H9 (cell line): ENCODE data around the gene METTL16. TPM values are rescaled to one million over a fixed set of nuclear protein-coding genes. Genes with fewer than 3 reads are reported as not detected.

Source experiments
- DNase-seq: peaks from one replicate; pipeline ENCODE4 v3.0.0-alpha.2; 2017
- H2AFZ ChIP-seq: one replicate; pipeline ENCODE4 v1.6.1; 2013; ENCODE audit warnings: mild to moderate bottlenecking, low read length, control low read depth, moderate library complexity
- H2AK5ac ChIP-seq: 2 replicates; pipeline ENCODE4 v1.6.1; 2013; ENCODE audit warnings: low read length, control low read depth, mixed read lengths; ENCODE audit not compliant: insufficient read length
- H2BK120ac ChIP-seq: one replicate; pipeline ENCODE4 v1.6.1; 2013; ENCODE audit warnings: low read depth, mild to moderate bottlenecking, low read length, control low read depth, inconsistent platforms; ENCODE audit not compliant: poor library complexity, severe bottlenecking
- H2BK12ac ChIP-seq: 2 replicates; pipeline ENCODE4 v1.6.1; 2013; ENCODE audit warnings: low read length, control low read depth, mixed read lengths, low read depth; ENCODE audit not compliant: insufficient read length
- H2BK15ac ChIP-seq: 2 replicates; pipeline ENCODE4 v1.6.1; 2013; ENCODE audit warnings: low read depth, low read length, control low read depth
- H2BK20ac ChIP-seq: one replicate; pipeline ENCODE4 v1.6.1; 2013; ENCODE audit warnings: low read depth, mild to moderate bottlenecking, low read length, control low read depth, inconsistent platforms; ENCODE audit not compliant: poor library complexity, severe bottlenecking
- H2BK5ac ChIP-seq: 2 replicates; pipeline ENCODE4 v1.6.1; 2013; ENCODE audit warnings: low read length, control low read depth, mixed read lengths; ENCODE audit not compliant: insufficient read length
- H3K14ac ChIP-seq: 2 replicates; pipeline ENCODE4 v1.6.1; 2013; ENCODE audit warnings: low read length, control low read depth; ENCODE audit not compliant: insufficient read depth
- H3K18ac ChIP-seq: 2 replicates; pipeline ENCODE4 v1.6.1; 2013; ENCODE audit warnings: low read depth, mild to moderate bottlenecking, mixed read lengths, low read length, control low read depth; ENCODE audit not compliant: insufficient read length
- H3K23ac ChIP-seq: 2 replicates; pipeline ENCODE4 v1.6.1; 2013; ENCODE audit warnings: low read length, control low read depth, mixed read lengths, low read depth; ENCODE audit not compliant: insufficient read length
- H3K23me2 ChIP-seq: 2 replicates; pipeline ENCODE4 v1.6.1; 2013; ENCODE audit warnings: low read depth, mild to moderate bottlenecking, mixed read lengths, low read length, control low read depth; ENCODE audit not compliant: insufficient read length, poor library complexity, severe bottlenecking
- H3K27ac ChIP-seq: 2 replicates; pipeline ENCODE4 v1.5.1; 2013; ENCODE audit warnings: low read length, control low read depth, mixed read lengths, low read depth; ENCODE audit not compliant: insufficient read length
- H3K27me3 ChIP-seq: 2 replicates; pipeline ENCODE4 v1.6.1; 2013; ENCODE audit warnings: low read length, control low read depth, inconsistent platforms; ENCODE audit not compliant: insufficient read depth
- H3K4ac ChIP-seq: 2 replicates; pipeline ENCODE4 v1.6.1; 2013; ENCODE audit warnings: low read depth, mild to moderate bottlenecking, control low read depth, inconsistent platforms, low read length, moderate library complexity
- H3K4me1 ChIP-seq: 2 replicates; pipeline ENCODE4 v1.6.1; 2013; ENCODE audit warnings: low read length, control low read depth, inconsistent platforms; ENCODE audit not compliant: insufficient read depth
- H3K4me2 ChIP-seq: 2 replicates; pipeline ENCODE4 v1.6.1; 2013; ENCODE audit warnings: low read length, control low read depth, mixed read lengths; ENCODE audit not compliant: insufficient read length, insufficient read depth
- H3K56ac ChIP-seq: 2 replicates; pipeline ENCODE4 v1.6.1; 2013; ENCODE audit warnings: low read depth, mild to moderate bottlenecking, mixed read lengths, low read length, control low read depth; ENCODE audit not compliant: insufficient read length
- H3K79me1 ChIP-seq: 2 replicates; pipeline ENCODE4 v1.6.1; 2013; ENCODE audit warnings: low read depth, mild to moderate bottlenecking, moderate library complexity, low read length, control low read depth, inconsistent platforms; ENCODE audit not compliant: insufficient read depth, poor library complexity, severe bottlenecking
- H3K79me2 ChIP-seq: 2 replicates; pipeline ENCODE4 v1.6.1; 2013; ENCODE audit warnings: low read length, control low read depth, inconsistent platforms; ENCODE audit not compliant: insufficient read depth
- H3K9ac ChIP-seq: 2 replicates; pipeline ENCODE4 v1.6.1; 2013; ENCODE audit warnings: low read length, control low read depth, mixed read lengths; ENCODE audit not compliant: insufficient read length; ENCODE audit errors: extremely low read depth
- H3K9me3 ChIP-seq: one replicate; pipeline ENCODE4 v1.6.1; 2013; ENCODE audit warnings: low read depth, low read length, inconsistent platforms; ENCODE audit not compliant: control insufficient read depth
- H3T11ph ChIP-seq: one replicate; pipeline ENCODE4 v1.6.1; 2013; ENCODE audit warnings: mild to moderate bottlenecking, low read length, control low read depth, inconsistent platforms
- H4K20me1 ChIP-seq: one replicate; pipeline ENCODE4 v1.6.1; 2013; ENCODE audit not compliant: control insufficient read depth, insufficient read length, insufficient read depth
- H4K5ac ChIP-seq: 2 replicates; pipeline ENCODE4 v1.6.1; 2013; ENCODE audit warnings: low read depth, mild to moderate bottlenecking, mixed read lengths, low read length, control low read depth; ENCODE audit not compliant: insufficient read length
- H4K8ac ChIP-seq: replicated peaks from 2 replicates; pipeline ENCODE4 v1.6.1; 2013; ENCODE audit warnings: low read length, control low read depth, mixed read lengths, low read depth; ENCODE audit not compliant: insufficient read length
- H4K91ac ChIP-seq: 2 replicates; pipeline ENCODE4 v1.6.1; 2013; ENCODE audit warnings: low read depth, mild to moderate bottlenecking, moderate library complexity, mixed read lengths, low read length, control low read depth; ENCODE audit not compliant: insufficient read length
- H3K27ac Mint-ChIP-seq, 3 experiments: 2 replicates in 2 of 3; 3 replicates in 1 of 3; pipeline ENCODE4 v1.8.0; 2020 to 2021; ENCODE audit warnings: mixed read lengths in 3 of 3, mild to moderate bottlenecking in 1 of 3, moderate library complexity in 1 of 3
- H3K27me3 Mint-ChIP-seq: 2 replicates; pipeline ENCODE4 v1.8.0; 2021; ENCODE audit warnings: low read depth, mild to moderate bottlenecking, moderate library complexity, mixed read lengths
- H3K36me3 Mint-ChIP-seq, 3 experiments: 2 replicates in 2 of 3; 3 replicates in 1 of 3; pipeline ENCODE4 v1.8.0; 2020 to 2021; ENCODE audit warnings: low read depth in 3 of 3, mixed read lengths in 3 of 3; ENCODE audit not compliant: insufficient read depth in 1 of 3
- H3K4me1 Mint-ChIP-seq, 2 experiments: 2 replicates each; pipeline ENCODE4 v1.8.0; 2020; ENCODE audit warnings: mixed read lengths in 2 of 2
- H3K4me3 Mint-ChIP-seq, 2 experiments: 2 replicates in 1 of 2; 3 replicates in 1 of 2; pipeline ENCODE4 v1.8.0; 2020 to 2021; ENCODE audit warnings: mild to moderate bottlenecking in 2 of 2, mixed read lengths in 2 of 2, moderate library complexity in 1 of 2
- H3K9me3 Mint-ChIP-seq, 2 experiments: 2 replicates in 1 of 2; 3 replicates in 1 of 2; pipeline ENCODE4 v1.8.0; 2020; ENCODE audit warnings: mild to moderate bottlenecking in 2 of 2, mixed read lengths in 2 of 2, moderate library complexity in 1 of 2
- WGBS: extraction: QIAGEN DNeasy Blood & Tissue Kit; methylation state at CpG from one replicate; pipeline ENCODE4 v1.1.7; 2013; ENCODE audit warnings: missing lambda C conversion rate, low lambda C conversion rate, mixed read lengths; ENCODE audit not compliant: insufficient read length; ENCODE audit errors: extremely low coverage; 5-methylcytosine and 5-hydroxymethylcytosine counted together
- total RNA-seq: library from RNA; stranded (reverse); gene quantifications from 2 replicates; pipeline ENCODE4 v1.2.1, GENCODE V29; 2021
- TF ChIP-seq, protein P1 (sequence below): fragments of 200-600 bp; sonication (generic); conservative IDR thresholded peaks from 3 replicates; pipeline ENCODE4 v1.8.0; 2021; ENCODE audit warnings: antibody characterized with exemption, mild to moderate bottlenecking

Gene METTL16
- total RNA-seq, 1 experiment from 2014 or later: 55.4 TPM

DNA sequence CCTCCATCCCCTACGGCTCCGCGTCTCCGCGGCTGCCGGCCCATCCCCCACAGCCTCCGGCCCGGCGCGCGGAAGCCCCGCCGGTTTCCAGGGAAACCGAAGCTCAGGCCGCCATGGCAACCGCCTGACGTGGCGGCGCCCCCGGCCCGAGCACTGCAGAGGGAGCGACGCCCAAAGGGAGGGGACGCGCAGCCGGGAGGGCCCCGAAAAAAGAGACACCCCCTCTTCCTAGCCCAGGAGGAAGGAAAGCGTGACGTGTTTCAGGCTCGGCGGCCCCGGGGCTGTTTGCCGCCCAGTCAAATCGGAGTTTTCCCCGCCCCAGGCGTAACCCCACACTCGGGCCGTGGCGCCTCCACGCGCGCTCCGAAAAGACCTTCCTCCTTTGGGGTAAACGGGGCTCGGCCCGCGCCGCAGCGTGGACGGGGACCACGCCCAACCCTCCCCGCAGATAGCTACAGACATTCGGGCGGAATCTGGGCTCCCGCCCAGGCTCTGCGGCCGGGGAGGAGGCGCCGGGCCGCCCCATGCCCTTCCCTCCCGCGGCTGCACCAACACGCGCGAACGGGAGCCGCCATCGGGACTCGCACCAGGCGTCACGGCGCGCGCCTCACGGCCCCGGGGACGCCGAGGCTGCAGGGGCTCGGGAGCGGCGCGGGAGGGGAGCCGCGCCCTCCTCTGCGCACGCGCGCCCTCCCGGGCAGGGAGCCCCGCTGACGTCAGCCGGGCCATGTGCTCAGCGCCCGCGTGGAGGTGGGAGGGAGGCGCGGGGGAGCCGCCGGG, 118.3 kb downstream of the METTL16 start:
- no peak overlapping the region for H3K23ac ChIP-seq
- H3K4me1 ChIP-seq: peaks cover 10% of the 10 kb centered on the region; the same call in 1 of the 2 replicates
- H3K27ac ChIP-seq: no peak overlapping the region
- peaks cover 2% of the 10 kb centered on the region; the same call in 1 of the 2 replicates for H3K79me2 ChIP-seq
- H3K27me3 ChIP-seq: no peaks in the 10 kb centered on the region
- no peaks in the 10 kb centered on the region for H3K79me1 ChIP-seq
- H3K9me3 ChIP-seq: no peaks in the 10 kb centered on the region
- H4K5ac ChIP-seq: no peak overlapping the region
- peak overlapping the region; percentile 45 for H3K9ac ChIP-seq
- no peak overlapping the region for H2AK5ac ChIP-seq
- H4K8ac ChIP-seq: no peak overlapping the region
- no peak overlapping the region for H2BK15ac ChIP-seq
- Mint-ChIP-seq H3K9me3 (no peaks in the 10 kb centered on the region; a peak in 2 of 5 replicates), H3K4me3 (peak overlapping the region; percentile 69 to 81), H3K27ac (peak overlapping the region in 2 of 3 experiments; percentile 63 to 95; a peak in 3 of 7 replicates), H3K36me3 (peaks cover 2 to 22% (median 13%) of the 10 kb centered on the region in 3 experiments; a peak in 6 of 7 replicates), H3K27me3 (no peaks in the 10 kb centered on the region), H3K4me1 (peaks cover 43 to 62% of the 10 kb centered on the region in 2 experiments)
- no peaks in the 10 kb centered on the region for H4K20me1 ChIP-seq
- H3K14ac ChIP-seq: peak overlapping the region; percentile 4
- TF ChIP-seq, protein P1, sequence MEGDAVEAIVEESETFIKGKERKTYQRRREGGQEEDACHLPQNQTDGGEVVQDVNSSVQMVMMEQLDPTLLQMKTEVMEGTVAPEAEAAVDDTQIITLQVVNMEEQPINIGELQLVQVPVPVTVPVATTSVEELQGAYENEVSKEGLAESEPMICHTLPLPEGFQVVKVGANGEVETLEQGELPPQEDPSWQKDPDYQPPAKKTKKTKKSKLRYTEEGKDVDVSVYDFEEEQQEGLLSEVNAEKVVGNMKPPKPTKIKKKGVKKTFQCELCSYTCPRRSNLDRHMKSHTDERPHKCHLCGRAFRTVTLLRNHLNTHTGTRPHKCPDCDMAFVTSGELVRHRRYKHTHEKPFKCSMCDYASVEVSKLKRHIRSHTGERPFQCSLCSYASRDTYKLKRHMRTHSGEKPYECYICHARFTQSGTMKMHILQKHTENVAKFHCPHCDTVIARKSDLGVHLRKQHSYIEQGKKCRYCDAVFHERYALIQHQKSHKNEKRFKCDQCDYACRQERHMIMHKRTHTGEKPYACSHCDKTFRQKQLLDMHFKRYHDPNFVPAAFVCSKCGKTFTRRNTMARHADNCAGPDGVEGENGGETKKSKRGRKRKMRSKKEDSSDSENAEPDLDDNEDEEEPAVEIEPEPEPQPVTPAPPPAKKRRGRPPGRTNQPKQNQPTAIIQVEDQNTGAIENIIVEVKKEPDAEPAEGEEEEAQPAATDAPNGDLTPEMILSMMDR: no peak
- H2AFZ ChIP-seq: no peak overlapping the region
- no peak overlapping the region for H2BK5ac ChIP-seq
- H4K91ac ChIP-seq: no peak overlapping the region
- no peak overlapping the region for H3T11ph ChIP-seq
- WGBS: no CpG with 5 or more reads among the region's 99 CpGs
- no peak overlapping the region for H2BK12ac ChIP-seq
- peak overlapping the region; percentile 80 for H3K18ac ChIP-seq
- H3K4ac ChIP-seq: no peak overlapping the region
- no peak overlapping the region for H2BK20ac ChIP-seq
- DNase-seq: peak; percentile 86
- H2BK120ac ChIP-seq: no peak overlapping the region
- peak overlapping the region; percentile 39 for H3K4me2 ChIP-seq
- peaks cover 5% of the 10 kb centered on the region for H3K23me2 ChIP-seq
- no peak overlapping the region for H3K56ac ChIP-seq
